Kidney epithelial cell (primary cell): ENCODE results near the gene BTBD3. TPM values are rescaled to one million over a fixed set of nuclear protein-coding genes. Genes with fewer than 3 reads are reported as not detected.

Experiments
- DNase-seq: peaks from one replicate; pipeline ENCODE4 v3.0.0-alpha.2; 2010; ENCODE audit warnings: low read depth
- H3K27me3 ChIP-seq: 2 replicates; pipeline ENCODE4 v1.6.0; 2011; ENCODE audit warnings: low read length; ENCODE audit not compliant: control insufficient read depth, insufficient read depth
- H3K36me3 ChIP-seq: 2 replicates; pipeline ENCODE4 v1.5.1; 2011; ENCODE audit warnings: low read length; ENCODE audit not compliant: control insufficient read depth, insufficient read depth
- H3K4me3 ChIP-seq: 2 replicates; pipeline ENCODE4 v1.5.1; 2011; ENCODE audit warnings: low read depth, mild to moderate bottlenecking, control low read depth, low read length
- total RNA-seq: library from RNA; depleted of rRNA; stranded (reverse); fragments of >200 nt; gene quantifications from 2 replicates; pipeline ENCODE4 v1.2.3, GENCODE V29; 2015
- TF ChIP-seq, protein P1 (sequence below): IDR thresholded peaks from 2 replicates; pipeline ENCODE4 v1.5.1; 2011; ENCODE audit warnings: mild to moderate bottlenecking, moderate library complexity, low read length, control low read depth, inconsistent platforms; ENCODE audit not compliant: insufficient read depth, poor library complexity, severe bottlenecking

Gene BTBD3
- total RNA-seq, 1 donor from 2014 or later, result 31.6 TPM

- no peak for DNase-seq
- no peak overlapping the region for H3K4me3 ChIP-seq
These were observed 1.3 kb downstream of the BTBD3 start for GRCh38 chr20:11918981-11919380.

DNA sequence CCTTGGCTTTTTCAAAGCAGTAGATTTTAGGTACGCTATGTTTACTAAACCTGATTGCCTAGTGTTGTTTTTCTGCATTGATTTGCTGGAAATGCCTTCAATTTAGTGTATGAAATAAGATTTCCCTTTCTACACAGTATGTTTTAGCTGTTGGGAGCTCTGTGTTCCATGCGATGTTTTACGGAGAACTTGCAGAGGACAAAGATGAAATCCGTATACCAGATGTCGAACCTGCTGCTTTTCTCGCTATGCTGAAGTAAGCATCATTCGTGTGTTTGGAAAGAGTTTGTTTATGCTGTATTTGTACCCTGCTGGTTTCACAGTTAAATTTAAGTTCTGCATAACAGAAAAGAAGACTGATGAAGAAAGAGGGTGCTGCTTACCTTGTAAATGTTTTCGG lies 1.9 kb downstream of the BTBD3 start:
- Histone ChIP-seq H3K4me3 (no peak overlapping the region), H3K27me3 (no peaks in the 10 kb centered on the region), H3K36me3 (peaks cover 1% of the 10 kb centered on the region)
- TF ChIP-seq, protein P1, sequence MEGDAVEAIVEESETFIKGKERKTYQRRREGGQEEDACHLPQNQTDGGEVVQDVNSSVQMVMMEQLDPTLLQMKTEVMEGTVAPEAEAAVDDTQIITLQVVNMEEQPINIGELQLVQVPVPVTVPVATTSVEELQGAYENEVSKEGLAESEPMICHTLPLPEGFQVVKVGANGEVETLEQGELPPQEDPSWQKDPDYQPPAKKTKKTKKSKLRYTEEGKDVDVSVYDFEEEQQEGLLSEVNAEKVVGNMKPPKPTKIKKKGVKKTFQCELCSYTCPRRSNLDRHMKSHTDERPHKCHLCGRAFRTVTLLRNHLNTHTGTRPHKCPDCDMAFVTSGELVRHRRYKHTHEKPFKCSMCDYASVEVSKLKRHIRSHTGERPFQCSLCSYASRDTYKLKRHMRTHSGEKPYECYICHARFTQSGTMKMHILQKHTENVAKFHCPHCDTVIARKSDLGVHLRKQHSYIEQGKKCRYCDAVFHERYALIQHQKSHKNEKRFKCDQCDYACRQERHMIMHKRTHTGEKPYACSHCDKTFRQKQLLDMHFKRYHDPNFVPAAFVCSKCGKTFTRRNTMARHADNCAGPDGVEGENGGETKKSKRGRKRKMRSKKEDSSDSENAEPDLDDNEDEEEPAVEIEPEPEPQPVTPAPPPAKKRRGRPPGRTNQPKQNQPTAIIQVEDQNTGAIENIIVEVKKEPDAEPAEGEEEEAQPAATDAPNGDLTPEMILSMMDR, result no peak
- DNase-seq, result no peak

More at GRCh38 chr20:11918981-11919380, 1.3 kb downstream of the BTBD3 start:
- H3K36me3 ChIP-seq, result peaks cover 1% of the 10 kb centered on the region
- TF ChIP-seq, protein P1, result no peak
- H3K27me3 ChIP-seq, result no peaks in the 10 kb centered on the region

DNA sequence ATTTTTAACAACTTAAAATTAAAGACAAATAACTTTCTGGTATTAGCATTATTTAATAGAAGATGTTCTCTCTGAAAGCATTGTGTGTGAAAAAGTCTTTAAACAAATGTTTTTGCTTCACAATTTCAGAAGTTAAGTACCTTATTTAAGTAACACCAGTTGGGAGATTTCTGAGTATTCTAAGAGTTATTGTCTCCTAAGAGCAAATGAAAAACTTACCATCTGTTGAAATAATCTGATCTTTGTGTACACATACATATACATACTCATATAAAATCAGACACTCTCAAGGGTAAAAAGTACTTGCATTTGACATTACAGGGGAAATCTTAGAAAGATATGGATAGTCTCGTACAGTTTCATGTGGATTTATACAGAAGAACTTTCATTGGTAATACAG lies 2.4 kb downstream of the BTBD3 start:
- Histone ChIP-seq H3K4me3 (no peak overlapping the region), H3K27me3 (no peaks in the 10 kb centered on the region), H3K36me3 (peaks cover 1% of the 10 kb centered on the region)
- no peak for DNase-seq
- TF ChIP-seq, protein P1, result no peak

DNA sequence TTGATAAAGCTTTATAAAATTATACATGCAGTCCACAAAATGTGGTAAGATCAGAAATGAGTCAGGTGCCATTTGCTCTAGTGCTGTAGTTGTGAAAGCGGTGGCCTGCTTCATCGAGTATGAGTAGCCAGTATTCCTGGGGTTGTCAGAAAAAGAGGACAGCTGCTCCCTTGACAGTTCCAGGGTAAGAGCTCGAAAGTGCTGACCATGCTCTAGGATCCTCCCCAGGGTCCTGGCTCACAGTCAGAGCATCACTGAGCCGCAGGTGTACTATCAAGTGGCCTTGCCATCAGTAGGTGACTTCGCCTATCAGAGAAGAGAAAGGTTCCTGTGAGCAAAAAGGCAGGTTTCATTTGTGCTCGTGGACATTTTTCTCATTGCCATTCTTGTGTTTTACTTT lies 3.6 kb downstream of the BTBD3 start:
- no peak for DNase-seq
- no peaks in the 10 kb centered on the region for H3K27me3 ChIP-seq
- TF ChIP-seq, protein P1, result no peak
- peaks cover 1% of the 10 kb centered on the region for H3K36me3 ChIP-seq
- no peak overlapping the region for H3K4me3 ChIP-seq

- Histone ChIP-seq H3K4me3 (no peak overlapping the region), H3K27me3 (no peaks in the 10 kb centered on the region), H3K36me3 (peaks cover 1% of the 10 kb centered on the region)
- DNase-seq, result no peak
- TF ChIP-seq, protein P1, result no peak
These were observed 4.9 kb downstream of the BTBD3 start for GRCh38 chr20:11922561-11922960.

DNA sequence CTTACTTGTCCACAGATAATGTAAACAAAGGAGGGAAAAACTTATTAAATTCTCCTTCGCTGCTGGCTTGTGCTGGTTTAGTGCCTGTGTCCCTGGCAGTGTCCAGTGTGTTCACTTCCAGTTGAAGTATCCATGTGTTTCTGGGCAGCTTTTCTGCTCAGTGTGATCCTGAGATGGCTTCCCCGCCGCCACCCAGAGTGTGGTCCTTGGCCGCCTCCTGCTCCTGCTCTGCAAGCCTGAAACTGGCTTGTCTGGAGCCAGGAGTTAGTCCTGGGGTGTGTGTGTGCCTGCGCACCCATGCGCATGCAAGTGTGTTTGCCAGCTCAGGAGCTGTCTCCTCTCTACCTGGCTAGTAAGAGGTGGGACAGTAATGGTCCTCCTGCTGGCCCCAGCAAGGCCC lies 7.2 kb downstream of the BTBD3 start:
- no peaks in the 10 kb centered on the region for H3K27me3 ChIP-seq
- no peak for DNase-seq
- H3K36me3 ChIP-seq, result no peaks in the 10 kb centered on the region
- no peak overlapping the region for H3K4me3 ChIP-seq
- TF ChIP-seq, protein P1, result no peak
